K562 (cell line): ENCODE data around the gene KCP. TPM values are rescaled to one million over a fixed set of nuclear protein-coding genes. Genes with fewer than 3 reads are reported as not detected.

Experiments
- ATF3 ChIP-seq, 2 experiments: fragments of 450-650 bp in 1 of 2; sonication (generic) in 1 of 2; formaldehyde crosslinking in 1 of 2; IDR thresholded peaks in 1 of 2; conservative IDR thresholded peaks in 1 of 2; 2 replicates each; pipeline versions ENCODE4 v1.6.1 to v1.8.1; 2016 to 2023; ENCODE audit warnings: mild to moderate bottlenecking in 2 of 2, moderate library complexity in 2 of 2, inconsistent platforms in 1 of 2, missing genetic modification reagents in 1 of 2
- BMI1 ChIP-seq: fragments of 150-350 bp; IDR thresholded peaks from 2 replicates; pipeline ENCODE4 v1.6.1; 2014; ENCODE audit warnings: low read length
- CREB1 ChIP-seq, 2 experiments: sonication (generic) in 1 of 2; formaldehyde crosslinking in 1 of 2; IDR thresholded peaks; 2 replicates each; pipeline versions ENCODE4 v1.6.1 to v1.8.0; 2012 to 2022; ENCODE audit warnings: inconsistent platforms in 1 of 2, mild to moderate bottlenecking in 1 of 2, missing genetic modification reagents in 1 of 2, moderate library complexity in 1 of 2
- FOXJ3 ChIP-seq: sonication (generic); formaldehyde crosslinking; IDR thresholded peaks from 2 replicates; pipeline ENCODE4 v1.4.0; 2020; ENCODE audit warnings: mild to moderate bottlenecking, missing genetic modification reagents
- HMG20A ChIP-seq: fragments of 450-650 bp; formaldehyde crosslinking; conservative IDR thresholded peaks from 2 replicates; pipeline ENCODE4 v1.4.0; 2020; ENCODE audit warnings: mild to moderate bottlenecking, mixed read lengths
- KDM2B ChIP-seq: fragments of 250-450 bp; sonication (Bioruptor Pico); IDR thresholded peaks from 2 replicates; pipeline ENCODE4 v1.8.0; 2021; ENCODE audit warnings: mild to moderate bottlenecking, moderate library complexity
- L3MBTL2 ChIP-seq: fragments of 450-650 bp; IDR thresholded peaks from 2 replicates; pipeline ENCODE4 v1.6.1; 2016; ENCODE audit warnings: mild to moderate bottlenecking, moderate library complexity
- MCM2 ChIP-seq: fragments of 450-650 bp; IDR thresholded peaks from 2 replicates; pipeline ENCODE4 v1.6.1; 2017; ENCODE audit warnings: low read depth, mild to moderate bottlenecking
- MGA ChIP-seq: fragments of 450-650 bp; IDR thresholded peaks from 2 replicates; pipeline ENCODE4 v1.6.1; 2016; ENCODE audit warnings: mild to moderate bottlenecking, moderate library complexity
- SNRNP70 ChIP-seq: fragments of 200-400 bp; formaldehyde crosslinking; optimal IDR thresholded peaks from 2 replicates; pipeline ENCODE3; 2017; ENCODE audit warnings: low read depth, low read length
- YBX1 ChIP-seq: fragments of 450-650 bp; IDR thresholded peaks from 2 replicates; pipeline ENCODE4 v1.7.1; 2016; ENCODE audit warnings: mild to moderate bottlenecking
- ZC3H8 ChIP-seq: fragments of 450-650 bp; IDR thresholded peaks from 2 replicates; pipeline ENCODE4 v1.6.1; 2017
- ZNF143 ChIP-seq: sonication (generic); formaldehyde crosslinking; IDR thresholded peaks from 2 replicates; pipeline ENCODE4 v1.9.0; 2022; ENCODE audit warnings: mild to moderate bottlenecking, missing genetic modification reagents
- ZNF232 ChIP-seq: sonication (generic); formaldehyde crosslinking; IDR thresholded peaks from 2 replicates; pipeline ENCODE4 v1.8.0; 2022; ENCODE audit warnings: mild to moderate bottlenecking, missing genetic modification reagents
- ZNF79 ChIP-seq: fragments of 250-450 bp; sonication (Bioruptor Pico); IDR thresholded peaks from 2 replicates; pipeline ENCODE4 v1.4.0; 2020; ENCODE audit warnings: low read depth, mild to moderate bottlenecking, moderate library complexity
- ZNF830 ChIP-seq: fragments of 250-450 bp; sonication (Bioruptor Pico); IDR thresholded peaks from 2 replicates; pipeline ENCODE4 v1.5.0; 2021; ENCODE audit warnings: mild to moderate bottlenecking
- polyA plus RNA-seq, 8 experiments: library from polyadenylated mRNA; depleted of rRNA in 4 of 8; stranded (reverse) in 5 of 8; unstranded in 3 of 8; fragments of >200 nt; fragmentation: Nextera tagmentation in 2 of 8; fragmentation: Illumina TruSeq in 1 of 8; extraction: Ambion mirVana in 2 of 8; extraction: Trizol in 1 of 8; gene quantifications; 2 replicates each; pipeline versions ENCODE4 v1.2.1 to v1.2.3, GENCODE V29; 2011 to 2014; ENCODE audit warnings: inconsistent platforms in 1 of 8, missing spikeins in 1 of 8
- total RNA-seq, 7 experiments: library from RNA; depleted of rRNA in 6 of 7; stranded (reverse); fragments of >200 nt in 6 of 7; fragmentation: Illumina TruSeq in 2 of 7; extraction: Trizol in 2 of 7; gene quantifications; 2 replicates each; pipeline versions ENCODE4 v1.2.1 to v1.2.3, GENCODE V29; 2011 to 2021; ENCODE audit warnings: low replicate concordance in 1 of 7

Gene KCP
- total and polyA plus RNA-seq, 9 of the 15 experiments (the other 6 are each of a cell fraction or from before 2014, with no cell fraction given), result 0.06 to 0.17 (median 0.12) TPM; not detected in 3

- TF ChIP-seq MGA, result no peak
- 0 out of 2 replicates have a peak, but pooled peaks have one; percentile 58 for TF ChIP-seq ZNF232 (CRISPR knock-in tag)
- TF ChIP-seq KDM2B, result no peak
- TF ChIP-seq FOXJ3 (CRISPR knock-in tag), result no peak
- peak; percentile 89 for TF ChIP-seq CREB1 (IDR thresholded peaks at IDR 0.05)
- TF ChIP-seq CREB1 (CRISPR knock-in tag; IDR thresholded peaks at IDR 0.05), result peak; percentile 92
- TF ChIP-seq MCM2, result no peak
- TF ChIP-seq L3MBTL2, result peak; percentile 51; the same call in 1 of the 2 replicates
- no peak for TF ChIP-seq ZNF79 (CRISPR knock-in tag)
- TF ChIP-seq ZC3H8, result 0 out of 2 replicates have a peak, but pooled peaks have one; percentile 54
- TF ChIP-seq HMG20A (CRISPR knock-in tag), result 0 out of 2 replicates have a peak, but pooled peaks have one; percentile 1
- no peak for TF ChIP-seq SNRNP70
- peak; percentile 96 for TF ChIP-seq ZNF143 (CRISPR knock-in tag)
- no peak for TF ChIP-seq BMI1
- TF ChIP-seq YBX1, result no peak
- 0 out of 2 replicates have a peak, but pooled peaks have one; percentile 12 for TF ChIP-seq ZNF830
- TF ChIP-seq ATF3 (IDR thresholded peaks at IDR 0.05), result no peak
- peak; percentile 63; the same call in 1 of the 2 replicates for TF ChIP-seq ATF3 (CRISPR knock-in tag; conservative IDR thresholded peaks at IDR 0.05)
Measured at GRCh38 chr7:128862571-128863432, 47.7 kb downstream of the KCP start, which contains the start of gene ATP6V1F (continued).
